Heart left ventricle (tissue), 16 donors: Measurements from ENCODE around the gene HTRA2. TPM values are rescaled to one million over a fixed set of nuclear protein-coding genes. Genes with fewer than 3 reads are reported as not detected.
"Not testable (repeated sequence)": the region's sequence is repeated elsewhere in the genome, so short reads cannot be mapped to it uniquely, and the experiment has no call there.

Source experiments
- ATAC-seq, 4 donors: fragments of 200-7000 bp; cut with Tn5 transposase; one replicate each; pipeline ENCODE4 v1.9.1; 2020 to 2022; ENCODE audit warnings: moderate library complexity in 4 of 4, mild to moderate bottlenecking in 3 of 4, moderate number of reproducible peaks in 1 of 4
- DNase-seq, 5 donors: peaks; one replicate each; pipeline ENCODE4 v3.0.0-alpha.2; 2020
- H3K27ac ChIP-seq, 12 donors: fragments of 200-600 bp; sonication (generic) in 4 of 12; one replicate each; pipeline versions ENCODE4 v1.5.0 to v1.8.0; 2016 to 2022; ENCODE audit warnings: mild to moderate bottlenecking in 2 of 12
- H3K27me3 ChIP-seq, 9 donors: fragments of 200-600 bp; sonication (generic) in 2 of 9; one replicate each; pipeline versions ENCODE4 v1.5.1 to v1.8.0; 2016 to 2022; ENCODE audit warnings: mild to moderate bottlenecking in 3 of 9
- H3K36me3 ChIP-seq, 9 donors: fragments of 200-600 bp; sonication (generic) in 2 of 9; one replicate each; pipeline versions ENCODE4 v1.5.0 to v1.8.0; 2018 to 2022; ENCODE audit warnings: mild to moderate bottlenecking in 2 of 9
- H3K4me1 ChIP-seq, 12 donors: fragments of 200-600 bp; sonication (generic) in 4 of 12; one replicate each; pipeline versions ENCODE4 v1.5.0 to v1.8.0; 2016 to 2022; ENCODE audit warnings: mild to moderate bottlenecking in 3 of 12
- H3K4me3 ChIP-seq, 12 donors: fragments of 200-600 bp; sonication (generic) in 4 of 12; one replicate each; pipeline versions ENCODE4 v1.5.0 to v1.8.0; 2017 to 2022; ENCODE audit warnings: mild to moderate bottlenecking in 9 of 12, moderate library complexity in 4 of 12
- H3K9me3 ChIP-seq, 12 donors: fragments of 200-600 bp; sonication (generic) in 4 of 12; one replicate each; pipeline versions ENCODE4 v1.5.0 to v1.8.0; 2016 to 2022; ENCODE audit warnings: mild to moderate bottlenecking in 1 of 12
- POLR2A ChIP-seq, 2 donors: fragments of 450-650 bp; IDR thresholded peaks; one replicate each; pipeline ENCODE4 v1.6.1; 2017; ENCODE audit warnings: antibody characterized with exemption in 2 of 2, mild to moderate bottlenecking in 2 of 2, moderate library complexity in 2 of 2
- WGBS, 4 donors: extraction: QIAGEN DNeasy Blood & Tissue Kit in 2 of 4; methylation state at CpG; one replicate each; pipeline versions ENCODE4 v1.1.5 to v1.1.7; 2013 to 2018; 5-methylcytosine and 5-hydroxymethylcytosine counted together
- intact Hi-C, 10 donors: fragments of 100-400 bp; cut with DNase I; formaldehyde crosslinking; loops; one replicate each; pipeline versions ENCODE4 v1.11.1 to v1.14.2; 2022
- polyA plus RNA-seq, 2 donors: library from polyadenylated mRNA; stranded (reverse); fragments of 200-250 nt; gene quantifications; one replicate each; pipeline ENCODE4 v1.2.3, GENCODE V29; 2013
- total RNA-seq, 9 donors: library from RNA; depleted of rRNA in 2 of 9; stranded (reverse); fragments of >200 nt in 2 of 9; fragmentation: NEBNext Ultra II Directional in 3 of 9; extraction: Animal tissue kit (Norgen Biotek cat#: 25700) in 3 of 9; gene quantifications; one replicate each; pipeline versions ENCODE4 v1.1.0 to v1.2.4, GENCODE V29; 2016 to 2023
- TF ChIP-seq, protein P1 (sequence below), 12 donors: fragments of 200-600 bp; sonication (generic) in 4 of 12; IDR thresholded peaks; one replicate each; pipeline versions ENCODE4 v1.5.0 to v1.8.0; 2018 to 2022; ENCODE audit warnings: antibody characterized with exemption in 12 of 12, mild to moderate bottlenecking in 5 of 12
- donor health status: ischemic (EF 13 %, LVEDD 7.1; RV severe dilation, severe dysfunction).
- donor health status: healthy with polysubstance abuse.
- donor health status: DM: no; HTN: yes; CAD: no.
- donor health status: DM: no; HTN: no; CAD: no.
- donor health status: ischemic (EF 25% LVEDD 6.9; RV normal size, moderate dysfunction).
- donor health status: ischemic (EF 25% LVEDD 5.7; RV mildly dilated, moderate dysfunction).
- donor health status: healthy.
- donor health status: DM: yes; HTN: yes; CAD: no.
- donor health status: ischemic (EF 35%, LVEDD 5.7; RV mildly dilated, moderate dysfunction).
- donor health status: nonischemic (EF 11% LVEDD 7.7; RV severe dilation, severe dysfunction).
- donor health status: DM: yes; HTN: yes; CAD: no.
- donor health status: PGD.
- donor health status: ischemic (EF 29% LVEDD 5.4; RV normal size, mild dysfunction).
- donor health status: nonischemic (EF 23%, LVEDD 6.1; RV moderate dilation, normal function).

The HTRA2 gene
- total and polyA plus RNA-seq, 11 donors: 23.6 to 45.4 (median 24.8) TPM

DNA sequence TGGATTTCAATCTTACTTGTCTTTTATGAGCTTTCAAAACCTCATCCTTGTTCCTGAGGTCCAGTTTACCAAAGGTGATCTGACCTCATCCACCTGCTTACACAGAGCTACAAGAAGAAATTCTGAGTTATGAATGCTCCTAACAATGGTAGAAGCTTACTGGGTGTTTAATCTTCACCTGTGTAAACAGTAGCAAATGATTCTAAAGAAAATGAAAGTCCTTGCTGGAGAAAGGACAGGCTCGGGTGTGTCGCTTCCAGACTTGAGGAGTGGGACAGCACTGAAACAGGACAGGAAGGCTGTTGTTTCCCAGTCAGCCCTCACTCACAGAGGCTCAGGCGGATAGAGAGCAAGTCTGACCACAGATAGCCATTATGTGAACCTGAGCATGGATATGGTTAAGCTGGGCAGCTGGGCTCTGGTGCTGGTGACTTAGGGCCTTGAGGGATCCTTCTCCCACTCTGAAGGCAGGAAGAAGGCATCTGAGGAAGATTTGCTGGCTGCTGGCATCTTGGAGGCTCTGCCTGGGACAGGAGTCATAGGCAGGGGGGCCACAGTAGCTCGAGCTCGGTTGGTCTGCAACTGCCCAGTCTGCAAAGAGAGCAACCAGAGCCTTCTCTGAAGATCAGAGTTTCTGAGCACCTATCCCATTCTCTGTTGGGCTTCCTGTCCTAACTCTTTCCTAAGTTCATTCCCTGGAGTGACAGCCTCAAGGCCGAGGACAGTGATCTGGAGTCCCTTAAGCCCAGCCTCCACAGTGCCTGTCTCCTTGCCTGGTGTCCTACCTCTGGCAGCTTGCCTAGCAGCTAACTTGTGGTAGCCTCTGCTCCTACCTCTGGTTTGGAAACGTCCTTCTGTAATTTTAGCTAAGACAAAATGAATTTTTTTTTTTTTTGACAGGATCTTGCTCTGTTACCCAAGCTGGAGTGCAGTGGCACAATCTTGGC is 28.8 kb downstream of the HTRA2 start:
- no peaks in the 10 kb centered on the region for H3K9me3 ChIP-seq
- intact Hi-C loops: no loop called here
- H3K4me3 ChIP-seq: no peak overlapping the region
- ATAC-seq (no peak), DNase-seq (no peak)
- H3K27me3 ChIP-seq: peaks cover 0 to 10% (median 0%) of the 10 kb centered on the region in 9 donors
- WGBS, 4 donors: 64 to 71% (median 69%) methylated on average over 7 of the region's 7 CpGs
- peaks cover 0 to 14% (median 0%) of the 10 kb centered on the region in 9 donors for H3K36me3 ChIP-seq
- TF ChIP-seq POLR2A (IDR thresholded peaks at IDR 0.05): no peak
- TF ChIP-seq, protein P1, sequence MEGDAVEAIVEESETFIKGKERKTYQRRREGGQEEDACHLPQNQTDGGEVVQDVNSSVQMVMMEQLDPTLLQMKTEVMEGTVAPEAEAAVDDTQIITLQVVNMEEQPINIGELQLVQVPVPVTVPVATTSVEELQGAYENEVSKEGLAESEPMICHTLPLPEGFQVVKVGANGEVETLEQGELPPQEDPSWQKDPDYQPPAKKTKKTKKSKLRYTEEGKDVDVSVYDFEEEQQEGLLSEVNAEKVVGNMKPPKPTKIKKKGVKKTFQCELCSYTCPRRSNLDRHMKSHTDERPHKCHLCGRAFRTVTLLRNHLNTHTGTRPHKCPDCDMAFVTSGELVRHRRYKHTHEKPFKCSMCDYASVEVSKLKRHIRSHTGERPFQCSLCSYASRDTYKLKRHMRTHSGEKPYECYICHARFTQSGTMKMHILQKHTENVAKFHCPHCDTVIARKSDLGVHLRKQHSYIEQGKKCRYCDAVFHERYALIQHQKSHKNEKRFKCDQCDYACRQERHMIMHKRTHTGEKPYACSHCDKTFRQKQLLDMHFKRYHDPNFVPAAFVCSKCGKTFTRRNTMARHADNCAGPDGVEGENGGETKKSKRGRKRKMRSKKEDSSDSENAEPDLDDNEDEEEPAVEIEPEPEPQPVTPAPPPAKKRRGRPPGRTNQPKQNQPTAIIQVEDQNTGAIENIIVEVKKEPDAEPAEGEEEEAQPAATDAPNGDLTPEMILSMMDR (IDR thresholded peaks at IDR 0.05): no peak
- no peak overlapping the region for H3K27ac ChIP-seq
- H3K4me1 ChIP-seq: peaks cover 0 to 27% (median 7%) of the 10 kb centered on the region in 12 donors

DNA sequence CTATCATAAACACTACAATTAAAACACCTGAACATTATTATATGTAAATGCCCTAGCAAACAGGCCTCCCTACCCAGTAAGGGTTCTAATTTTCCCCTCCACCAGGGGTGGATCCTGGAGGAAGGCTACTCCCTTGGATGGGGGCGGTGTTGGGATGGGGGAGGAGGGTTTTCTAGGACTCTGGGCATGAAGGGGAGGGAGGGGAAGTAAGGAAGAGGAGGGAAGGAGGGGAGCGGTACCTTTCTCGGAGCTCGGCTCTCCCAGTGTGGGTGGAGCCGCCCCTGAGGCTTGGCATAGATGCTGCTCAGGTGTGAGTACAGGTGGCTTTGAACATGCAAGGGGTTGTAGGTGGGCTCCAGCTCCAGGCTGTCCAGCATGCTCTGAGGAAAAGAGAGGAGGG is 30.2 kb downstream of the HTRA2 start:
- intact Hi-C loops: no loop called here
- H3K27ac ChIP-seq: no peak overlapping the region
- DNase-seq: no peak
- 32 to 42% (median 38%) methylated on average over 5 of the region's 5 CpGs for WGBS, 4 donors
- no peak overlapping the region for H3K4me3 ChIP-seq
- TF ChIP-seq, protein P1 (IDR thresholded peaks at IDR 0.05): no peak
- TF ChIP-seq POLR2A (IDR thresholded peaks at IDR 0.05): no peak
- H3K4me1 ChIP-seq: peaks cover 0 to 24% (median 6%) of the 10 kb centered on the region in 12 donors
- H3K27me3 ChIP-seq: peaks cover 0 to 10% (median 0%) of the 10 kb centered on the region in 9 donors
- ATAC-seq: no peak
- H3K36me3 ChIP-seq: peaks cover 0 to 14% (median 0%) of the 10 kb centered on the region in 9 donors
- H3K9me3 ChIP-seq: no peaks in the 10 kb centered on the region

DNA sequence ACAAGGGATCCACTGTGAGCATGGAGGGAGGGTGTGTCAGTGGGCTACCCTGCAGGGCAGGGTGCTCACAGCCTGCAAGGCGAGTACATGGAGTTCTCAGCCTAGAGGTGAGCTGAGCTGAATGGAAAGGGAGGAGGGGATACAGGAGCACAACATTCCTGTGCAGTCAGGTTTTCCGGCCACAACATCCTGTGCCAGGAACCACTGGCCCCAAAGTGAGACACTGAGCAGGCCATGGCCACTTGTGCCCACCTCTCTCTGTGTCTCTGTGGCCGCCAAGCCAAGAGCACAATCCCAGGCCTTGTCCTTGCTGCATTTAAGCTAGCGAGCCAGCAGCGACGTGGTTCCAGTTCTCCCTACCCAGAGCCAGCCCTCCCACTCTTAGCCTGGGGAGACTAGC is 30.9 kb downstream of the HTRA2 start:
- WGBS, 4 donors: 50 to 71% (median 58%) methylated on average over 6 of the region's 6 CpGs
- Histone ChIP-seq H3K27me3 (peaks cover 0 to 10% (median 0%) of the 10 kb centered on the region in 9 donors), H3K36me3 (peaks cover 0 to 14% (median 0%) of the 10 kb centered on the region in 9 donors), H3K27ac (no peak overlapping the region), H3K4me3 (no peak overlapping the region), H3K9me3 (no peaks in the 10 kb centered on the region), H3K4me1 (peaks cover 0 to 18% (median 0%) of the 10 kb centered on the region in 12 donors)
- ATAC-seq: no peak
- intact Hi-C loops: no loop called here
- DNase-seq: no peak
- no peak for TF ChIP-seq POLR2A (IDR thresholded peaks at IDR 0.05)
- TF ChIP-seq, protein P1 (IDR thresholded peaks at IDR 0.05): no peak

- Histone ChIP-seq H3K27me3 (peaks cover 0 to 10% (median 0%) of the 10 kb centered on the region in 9 donors), H3K36me3 (peaks cover 0 to 13% (median 0%) of the 10 kb centered on the region in 9 donors), H3K4me1 (peaks cover 0 to 16% (median 0%) of the 10 kb centered on the region in 12 donors)
- ATAC-seq, H3K9me3 ChIP-seq, H3K27ac ChIP-seq, intact Hi-C loops, DNase-seq, H3K4me3 ChIP-seq: not testable (repeated sequence)
- 91 to 97% (median 95%) methylated on average over 1 of the region's 1 CpG for WGBS, 4 donors
Observed at GRCh38 chr2:74561022-74561421, 31.3 kb downstream of the HTRA2 start.
